ENCODE data around the gene MEGF6.

Gene MEGF6

GRCh38 chr1:3632716-3633343, 21.5 kb upstream of the MEGF6 start:
- H3K36me3 ChIP-seq: peaks cover 83 to 100% (median 95%) of the 10 kb centered on the region in 3 donors
- no peaks in the 10 kb centered on the region for H3K27me3 ChIP-seq
- no peak for TF ChIP-seq CTCF (IDR thresholded peaks at IDR 0.05)
- H3K4me3 ChIP-seq: no peak overlapping the region
- DNase-seq: no peak
- no peak overlapping the region for H3K27ac ChIP-seq
- no peaks in the 10 kb centered on the region for H3K4me1 ChIP-seq
- H3K9me3 ChIP-seq: no peaks in the 10 kb centered on the region
- intact Hi-C loops (cut with DNase I; ENCODE audit: low total_unique reads): no loop called here

- no peak for DNase-seq
- Histone ChIP-seq H3K4me3 (no peak overlapping the region), H3K4me1 (no peaks in the 10 kb centered on the region), H3K27me3 (no peaks in the 10 kb centered on the region), H3K27ac (no peak overlapping the region), H3K36me3 (peaks cover 82 to 100% (median 95%) of the 10 kb centered on the region in 3 donors), H3K9me3 (no peaks in the 10 kb centered on the region)
- intact Hi-C loops (cut with DNase I; ENCODE audit: low total_unique reads): no loop called here
- TF ChIP-seq CTCF (IDR thresholded peaks at IDR 0.05): no peak
These were observed 21.0 kb upstream of the MEGF6 start for GRCh38 chr1:3632298-3632697.

GRCh38 chr1:3631320-3632260, 20.3 kb upstream of the MEGF6 start:
- no peak for DNase-seq
- intact Hi-C loops (cut with DNase I; ENCODE audit: low total_unique reads): no loop called here
- no peaks in the 10 kb centered on the region for H3K27me3 ChIP-seq
- no peak for TF ChIP-seq CTCF (IDR thresholded peaks at IDR 0.05)
- H3K4me1 ChIP-seq: no peaks in the 10 kb centered on the region
- H3K27ac ChIP-seq: no peak overlapping the region
- H3K36me3 ChIP-seq: peaks cover 75 to 96% (median 88%) of the 10 kb centered on the region in 3 donors
- no peak overlapping the region for H3K4me3 ChIP-seq
- H3K9me3 ChIP-seq: no peaks in the 10 kb centered on the region

- no peak overlapping the region for H3K4me3 ChIP-seq
- no peak overlapping the region for H3K27ac ChIP-seq
- H3K27me3 ChIP-seq: no peaks in the 10 kb centered on the region
- intact Hi-C loops (cut with DNase I; ENCODE audit: low total_unique reads): no loop called here
- DNase-seq: no peak
- no peaks in the 10 kb centered on the region for H3K9me3 ChIP-seq
- peaks cover 0 to 3% (median 2%) of the 10 kb centered on the region in 4 donors for H3K4me1 ChIP-seq
- peaks cover 69 to 89% (median 82%) of the 10 kb centered on the region in 3 donors for H3K36me3 ChIP-seq
- no peak for TF ChIP-seq CTCF (IDR thresholded peaks at IDR 0.05)
These were observed 19.6 kb upstream of the MEGF6 start for GRCh38 chr1:3630914-3631313.

GRCh38 chr1:3630161-3630611, 18.9 kb upstream of the MEGF6 start:
- no peak overlapping the region for H3K4me3 ChIP-seq
- no peaks in the 10 kb centered on the region for H3K27me3 ChIP-seq
- peaks cover 66 to 82% (median 77%) of the 10 kb centered on the region in 3 donors for H3K36me3 ChIP-seq
- peaks cover 0 to 10% (median 8%) of the 10 kb centered on the region in 4 donors for H3K4me1 ChIP-seq
- H3K27ac ChIP-seq: no peak overlapping the region
- no peak for TF ChIP-seq CTCF (IDR thresholded peaks at IDR 0.05)
- DNase-seq: no peak
- intact Hi-C loops (cut with DNase I; ENCODE audit: low total_unique reads): no loop called here
- H3K9me3 ChIP-seq: no peaks in the 10 kb centered on the region
